ENCODE results near the gene PTBP2. TPM values are rescaled to one million over a fixed set of nuclear protein-coding genes. Genes with fewer than 3 reads are reported as not detected.

PTBP2 gene
- total RNA-seq, result 11.5 and 16.9 TPM in 2 replicates

GRCh38 chr1:96721416-96722160 is at the start of gene PTBP2:
Gene PTBP2, plus strand, starts transcription at chr1:96721784. Its CDS starts 81 bp downstream, at chr1:96721865.

